Posterior cingulate gyrus (tissue), 11 donors: ENCODE results near the gene FAM24B.
"Not testable (repeated sequence)": the region's sequence is repeated elsewhere in the genome, so short reads cannot be mapped to it uniquely, and the experiment has no call there.

Source experiments
- DNase-seq, 10 donors: peaks; one replicate each; pipeline versions ENCODE4 v3.0.0 to v3.0.0-alpha.2; 2020 to 2021; ENCODE audit warnings: mixed read lengths in 3 of 10
- intact Hi-C: fragments of 100-400 bp; cut with DNase I; formaldehyde crosslinking; loops from one replicate; pipeline ENCODE4 v1.15.1; 2023

The FAM24B gene

DNA sequence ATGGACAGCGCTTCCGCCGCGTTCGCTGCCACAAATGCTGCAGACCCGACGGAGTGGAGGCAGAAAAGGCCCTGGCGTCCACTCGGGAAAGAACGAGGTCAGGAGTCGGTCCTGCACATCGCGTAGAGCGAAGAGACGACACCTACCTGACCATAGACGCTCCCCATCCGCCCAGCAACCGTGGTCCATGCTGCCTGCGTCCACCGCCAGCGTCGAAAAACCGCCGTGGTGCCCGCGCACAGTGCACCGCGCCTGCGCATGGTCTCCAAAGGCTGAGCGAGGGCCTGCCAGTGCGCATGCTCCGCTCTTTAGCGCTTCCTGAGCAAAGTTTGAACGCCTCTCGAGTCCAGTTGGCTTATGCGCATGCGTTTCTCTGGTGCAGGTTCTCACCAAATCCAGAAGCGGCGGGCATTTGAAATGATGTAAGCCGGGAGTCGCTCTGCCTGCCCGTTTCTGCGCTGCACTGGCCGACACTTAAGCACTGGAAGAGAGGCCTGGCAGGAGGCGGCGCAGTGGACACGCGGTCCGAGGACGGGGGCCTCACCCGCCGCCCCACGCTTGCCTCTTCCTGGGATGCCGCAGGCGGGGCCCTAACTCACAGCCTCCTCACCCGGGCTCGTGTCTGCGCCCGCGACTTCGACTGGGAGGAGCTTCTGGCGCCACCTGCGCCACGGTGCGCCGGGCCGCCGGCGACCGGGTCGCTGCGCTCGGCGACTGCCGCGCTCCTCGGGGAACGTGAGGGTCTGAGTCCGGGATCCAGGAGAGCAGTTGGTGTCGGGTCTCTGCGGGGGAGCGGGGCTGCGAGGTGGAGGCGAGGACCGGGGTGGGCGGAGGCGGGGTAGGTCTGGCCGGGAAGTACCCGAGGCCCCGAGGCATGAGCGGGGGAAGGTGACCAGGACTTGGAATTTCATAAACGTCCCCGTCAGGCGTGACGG, at the start of gene FAM24B:
Gene FAM24B (minus strand): TSS at position 243 of the 935 bp plus-strand sequence. CDS start 29,066 bp downstream, outside the sequence.
- intact Hi-C loops, result loop anchor here (5.0 kb wide), 1 partner anchor 73 kb away; the partner anchor contains the start of gene C10orf88
- peak; percentile 84 to 99 (median 92) for DNase-seq

DNA sequence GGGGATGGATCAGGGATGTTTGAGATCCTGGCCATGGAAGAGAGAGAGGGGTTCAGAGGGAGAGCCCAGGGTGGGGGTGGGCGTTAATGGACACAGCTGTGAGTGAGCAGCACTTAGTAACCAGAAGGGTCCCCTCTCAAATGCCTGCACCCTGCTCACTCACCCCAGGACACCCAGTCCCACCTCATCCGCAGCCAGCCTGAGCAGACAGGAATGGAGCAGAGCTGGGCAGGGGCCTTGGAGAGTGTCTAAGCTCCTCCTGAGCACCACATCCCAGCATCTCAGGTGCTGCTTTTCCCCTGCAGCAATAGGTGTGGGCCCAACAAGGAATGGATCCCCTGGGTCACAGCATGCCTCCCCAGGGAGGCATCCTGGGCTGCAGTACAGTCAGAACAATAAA, 36.3 kb upstream of the FAM24B start:
- intact Hi-C loops, result no loop called here

GRCh38 chr10:122911889-122912484, 32.6 kb upstream of the FAM24B start:
- intact Hi-C loops, result no loop called here
- peak in 1 of 10 donors; percentile 31 for DNase-seq

More for the DNA sequence above, 36.3 kb upstream of the FAM24B start:
- peak in 2 of 10 donors; percentile 53 to 56 for DNase-seq

DNA sequence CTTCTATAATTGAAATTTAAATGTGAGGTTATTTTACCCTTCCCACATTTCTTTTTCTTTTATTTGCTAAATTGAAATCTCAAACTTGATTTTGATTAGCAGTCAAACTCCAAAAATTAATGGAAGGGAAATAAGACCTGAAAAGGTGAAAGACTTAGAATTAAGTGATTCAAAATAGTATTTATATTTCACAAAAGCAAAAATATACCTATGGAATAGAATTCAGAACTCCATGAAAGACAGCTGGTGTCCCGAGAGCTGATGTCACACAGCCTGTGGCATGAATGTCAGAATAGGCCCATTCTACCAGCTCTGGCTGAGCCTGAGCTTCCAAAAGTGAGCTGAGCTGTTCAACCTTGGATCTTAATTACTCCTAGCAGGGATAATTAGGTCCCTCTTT, 30.9 kb upstream of the FAM24B start, which contains the start of gene FAM24A:
Gene FAM24A (plus strand): TSS at position 301 of the 400 bp plus-strand sequence. CDS start 1,025 bp downstream, outside the sequence.
- intact Hi-C loops, result no loop called here
- no peak for DNase-seq

- intact Hi-C loops, DNase-seq: not testable (repeated sequence)
Observed at GRCh38 chr10:122903861-122904260, 24.5 kb upstream of the FAM24B start.

DNA sequence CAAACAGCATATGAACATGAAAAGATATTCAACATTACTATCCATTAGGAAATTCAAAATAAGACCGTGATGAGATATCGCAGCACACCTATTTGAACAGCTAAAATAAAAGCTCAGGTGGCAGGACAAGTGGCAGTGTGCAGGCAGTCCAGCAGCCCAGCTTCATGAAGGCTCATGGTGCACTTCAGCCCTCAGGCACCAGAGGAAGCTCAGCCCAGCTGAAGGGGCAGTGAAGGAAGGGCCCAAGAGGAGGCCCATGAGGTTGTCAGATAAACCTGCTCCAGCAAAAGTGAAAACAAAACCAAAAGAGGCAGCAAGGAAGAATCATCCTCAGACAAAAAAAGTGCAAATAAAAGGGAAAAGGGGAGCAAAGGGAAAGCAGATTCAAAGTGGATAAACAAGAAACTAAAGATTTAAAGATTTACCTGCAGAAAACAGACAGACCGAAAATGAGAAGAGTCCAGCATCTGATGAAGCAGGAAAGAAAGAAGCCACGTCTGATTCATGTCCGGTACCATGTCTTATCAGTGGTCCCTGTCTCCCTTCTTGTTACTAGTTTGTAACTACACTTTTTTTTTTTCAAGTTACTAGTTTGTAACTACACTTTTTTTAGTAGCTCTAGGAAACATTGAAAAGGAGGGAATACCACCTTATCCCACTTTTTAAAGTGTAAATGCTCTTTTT, 15.0 kb upstream of the FAM24B start:
- no peak for DNase-seq
- intact Hi-C loops, result no loop called here

GRCh38 chr10:122884166-122884565, 4.8 kb upstream of the FAM24B start:
- intact Hi-C loops, result no loop called here

DNA sequence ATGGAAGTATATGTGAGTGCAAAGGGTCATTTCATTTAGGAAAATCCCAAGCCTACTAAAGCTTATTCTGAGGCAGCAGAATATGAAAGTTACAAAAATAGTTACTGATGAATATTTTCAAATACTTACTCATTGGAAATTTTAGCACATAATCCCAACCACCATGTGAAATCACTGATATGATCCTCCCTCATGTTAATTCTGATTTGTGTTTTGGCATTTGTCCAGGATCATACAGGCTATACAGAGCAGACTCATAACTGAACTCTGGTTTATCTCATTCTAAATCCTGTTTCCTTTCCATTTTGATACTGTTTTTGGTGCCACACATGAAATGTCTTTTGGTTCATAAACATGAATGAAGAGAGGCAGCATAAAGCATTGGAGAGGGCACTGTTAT, 3.4 kb upstream of the FAM24B start:
- no peak for DNase-seq
- intact Hi-C loops, result no loop called here

More at GRCh38 chr10:122884166-122884565, 4.8 kb upstream of the FAM24B start:
- DNase-seq, result no peak

DNA sequence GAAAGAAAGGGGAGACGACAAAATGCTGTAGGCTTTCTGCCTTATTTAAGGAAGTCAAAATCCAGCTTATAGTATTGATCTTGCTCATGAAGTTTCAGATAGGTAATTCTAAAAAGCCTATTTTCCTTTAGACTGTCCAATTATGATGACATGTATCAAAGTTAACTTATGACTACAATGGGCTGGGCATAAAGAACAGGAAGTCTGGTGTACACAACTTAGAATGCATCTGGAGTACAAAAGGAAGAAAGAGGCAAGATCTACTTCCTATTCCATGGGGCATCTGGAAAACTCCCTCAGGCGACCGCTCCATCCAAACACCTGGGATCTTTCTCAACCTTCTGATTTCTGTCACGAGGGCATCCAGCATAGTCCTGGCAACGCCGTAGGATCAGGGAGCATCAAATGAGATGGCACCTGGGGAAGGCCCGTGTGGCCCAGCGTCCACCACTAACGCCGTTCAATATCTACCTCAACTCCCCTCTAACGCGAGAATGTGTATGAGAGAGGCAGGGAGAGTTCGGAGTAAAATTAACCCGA, 512 bp downstream of the FAM24B start:
- DNase-seq, result no peak

GRCh38 chr10:122877264-122877663, 2.1 kb downstream of the FAM24B start:
- peak in 1 of 10 donors; percentile 11 for DNase-seq
- intact Hi-C loops, result loop anchor here (5.0 kb wide), 1 partner anchor 75 kb away; the partner anchor contains the start of gene C10orf88

More for the DNA sequence above, 512 bp downstream of the FAM24B start:
- intact Hi-C loops, result loop anchor here (5.0 kb wide), 1 partner anchor 73 kb away; the partner anchor contains the start of gene C10orf88

DNA sequence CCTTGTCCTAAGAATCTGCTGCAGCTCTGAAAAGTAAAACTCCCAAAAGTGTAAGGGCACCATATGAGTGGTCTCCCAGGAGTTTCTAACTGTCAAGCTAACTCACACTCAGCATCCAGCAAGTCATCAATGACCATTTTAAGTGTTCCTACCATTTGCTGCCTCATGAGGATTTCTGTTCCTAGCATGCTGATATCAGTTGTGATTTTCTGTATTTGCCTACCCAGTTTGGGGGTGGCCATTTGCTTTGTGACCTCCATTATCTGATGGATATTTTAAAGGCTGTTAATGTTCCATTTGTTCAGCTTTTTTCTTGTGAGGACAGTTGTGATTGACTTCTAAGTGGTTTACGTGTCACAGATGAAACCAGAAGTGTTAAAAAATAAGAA, 2.9 kb downstream of the FAM24B start:
- intact Hi-C loops, result loop anchor here (5.0 kb wide), 1 partner anchor 76 kb away; the partner anchor contains the start of gene C10orf88
- no peak for DNase-seq

DNA sequence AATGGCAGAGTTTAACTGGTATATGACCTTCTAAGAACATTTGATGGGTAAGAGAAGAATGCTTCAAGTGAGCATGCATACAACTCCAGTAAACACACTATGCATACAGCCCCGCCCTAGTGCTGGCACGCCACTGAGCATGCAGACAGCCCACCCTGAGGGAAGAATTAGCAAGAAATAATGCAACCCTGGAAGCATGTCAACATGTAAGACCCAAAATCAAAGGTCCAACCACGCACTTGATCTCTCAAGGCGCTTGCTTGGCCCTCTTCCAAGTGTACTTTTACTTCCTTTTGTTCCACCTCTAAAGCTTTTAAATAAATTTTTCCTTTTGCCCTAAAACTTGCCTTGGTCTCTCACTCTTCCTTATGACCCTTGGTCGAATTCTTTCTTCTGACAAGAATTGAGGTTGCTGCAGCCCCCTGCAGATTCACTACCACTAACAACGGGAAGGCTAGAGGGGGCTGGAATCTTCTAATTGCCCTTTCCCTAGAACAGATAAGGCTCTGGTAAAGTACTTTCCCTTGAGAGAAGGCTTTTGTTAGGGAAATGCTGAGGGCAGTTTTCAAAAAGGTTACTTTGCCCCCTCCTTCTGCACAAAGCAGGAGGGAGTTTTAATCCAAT, 3.4 kb downstream of the FAM24B start:
- intact Hi-C loops, result loop anchor here (5.0 kb wide), 1 partner anchor 76 kb away; the partner anchor contains the start of gene C10orf88
- DNase-seq, result peak in 1 of 10 donors; percentile 62

- DNase-seq, intact Hi-C loops: not testable (repeated sequence)
Observed at GRCh38 chr10:122871947-122872346, 7.4 kb downstream of the FAM24B start.

DNA sequence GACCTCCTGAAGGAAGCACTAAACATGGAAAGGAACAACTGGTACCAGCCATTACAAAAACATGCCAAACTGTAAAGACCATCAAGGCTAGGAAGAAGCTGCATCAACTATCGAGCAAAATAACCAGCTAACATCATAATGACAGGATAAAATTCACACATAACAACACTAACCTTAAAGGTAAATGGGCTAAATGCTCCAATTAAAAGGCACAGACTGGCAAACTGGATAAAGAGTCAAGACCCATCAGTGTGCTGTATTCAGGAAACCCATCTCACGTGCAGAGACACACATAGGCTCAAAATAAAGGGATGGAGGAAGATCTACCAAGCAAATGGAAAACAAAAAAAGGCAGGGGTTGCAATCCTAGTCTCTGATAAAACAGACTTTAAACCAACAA, 10.6 kb downstream of the FAM24B start:
- DNase-seq, intact Hi-C loops: not testable (repeated sequence)

- DNase-seq, intact Hi-C loops: not testable (repeated sequence)
Observed at GRCh38 chr10:122866757-122867482, 12.5 kb downstream of the FAM24B start.

GRCh38 chr10:122864901-122865300, 14.5 kb downstream of the FAM24B start:
- no peak for DNase-seq
- intact Hi-C loops, result no loop called here

DNA sequence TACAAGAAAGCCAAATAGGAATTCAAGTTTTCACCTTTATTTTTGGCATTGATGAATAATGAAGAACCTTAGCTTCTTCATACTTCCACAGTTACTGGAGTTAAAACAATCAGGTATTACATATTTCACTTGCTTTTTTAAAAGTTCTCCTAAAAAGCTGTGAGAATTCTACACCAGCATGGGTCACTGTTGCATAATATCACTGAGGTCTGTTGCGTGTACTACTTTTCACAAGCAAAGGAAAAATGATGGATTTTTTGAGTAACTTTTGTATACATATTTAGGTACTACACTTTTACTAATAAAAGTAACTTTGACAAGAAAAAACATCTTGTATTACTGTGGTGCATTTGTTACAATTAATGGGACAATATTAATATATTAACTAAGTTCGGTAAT, 15.2 kb downstream of the FAM24B start:
- intact Hi-C loops, result no loop called here
- DNase-seq, result no peak

DNA sequence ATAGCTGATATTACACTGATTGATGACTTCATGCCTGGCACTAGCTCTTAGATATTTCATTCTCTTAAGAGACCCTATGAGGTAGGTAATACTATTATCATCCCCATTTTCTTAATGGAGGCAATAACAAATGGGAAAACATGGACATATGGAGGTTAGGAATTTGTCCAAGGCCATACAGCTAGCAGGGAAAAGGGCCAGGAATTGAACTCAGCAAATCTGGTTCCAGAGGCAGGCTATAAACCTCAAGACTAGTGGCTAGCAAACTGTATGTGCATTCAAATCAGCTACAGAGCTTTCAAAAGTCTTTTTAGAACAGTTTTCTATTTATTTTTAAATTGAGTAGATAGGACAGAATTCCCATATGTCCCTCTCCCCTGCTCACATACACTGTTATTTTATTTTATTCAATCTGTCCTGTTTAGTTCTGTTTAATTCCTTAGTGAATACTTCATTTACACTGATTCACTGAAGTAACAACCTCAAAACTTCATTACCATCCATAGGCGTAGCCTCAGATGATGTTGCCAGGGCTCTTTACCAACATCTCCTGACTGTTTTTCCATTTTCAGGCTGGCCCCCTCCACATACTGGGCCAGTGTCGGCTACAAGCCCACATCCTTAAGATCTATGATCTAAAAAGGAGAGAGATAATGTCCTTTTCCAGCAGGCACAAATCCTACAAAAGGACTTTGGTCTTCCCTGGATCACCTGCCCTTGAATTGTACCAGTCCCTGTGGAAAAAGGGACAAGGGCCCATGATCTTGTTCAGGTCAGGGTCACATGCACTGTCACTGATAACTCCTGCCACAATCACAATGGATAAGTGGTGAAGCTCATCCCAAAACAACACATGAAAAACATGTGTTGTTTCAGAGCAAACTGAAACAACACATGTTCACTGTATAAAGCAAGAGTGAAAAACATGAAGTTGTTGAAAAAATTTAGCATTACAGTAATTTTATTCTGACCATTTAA, 15.9 kb downstream of the FAM24B start:
- intact Hi-C loops, result no loop called here
- no peak for DNase-seq
